ENCODE measurements around the gene EXOC3L1.

Gene EXOC3L1

DNA sequence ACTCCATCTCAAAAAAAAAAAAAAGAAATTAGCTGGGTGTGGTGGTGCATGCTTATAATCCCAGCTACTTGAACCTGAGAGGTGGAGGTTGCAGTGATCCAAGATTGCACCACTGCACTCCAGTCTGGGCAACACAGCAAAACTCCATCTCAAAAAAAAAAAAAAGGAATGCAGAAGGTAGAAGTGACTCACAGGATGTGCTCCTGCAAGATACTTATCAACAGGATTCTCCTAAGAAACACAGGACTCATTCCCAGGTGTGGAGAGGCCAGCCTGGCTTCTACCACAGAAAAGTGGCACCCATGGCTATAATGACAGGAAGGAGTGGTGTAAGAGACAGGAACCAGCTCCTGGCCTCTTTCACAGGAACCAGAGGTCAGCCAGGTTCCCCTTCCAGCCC lies 22.8 kb upstream of the EXOC3L1 start:
- intact Hi-C loops (cut with DNase I; ENCODE audit: low total_unique reads) = no loop called here
- Histone ChIP-seq H3K4me1 (no peaks in the 10 kb centered on the region), H3K36me3 (peaks cover 0 to 54% (median 0%) of the 10 kb centered on the region in 3 donors), H3K27me3 (no peaks in the 10 kb centered on the region), H3K4me3 (no peak overlapping the region), H3K9me3 (no peaks in the 10 kb centered on the region), H3K27ac (no peak overlapping the region)
- DNase-seq = no peak
- TF ChIP-seq, protein P1, sequence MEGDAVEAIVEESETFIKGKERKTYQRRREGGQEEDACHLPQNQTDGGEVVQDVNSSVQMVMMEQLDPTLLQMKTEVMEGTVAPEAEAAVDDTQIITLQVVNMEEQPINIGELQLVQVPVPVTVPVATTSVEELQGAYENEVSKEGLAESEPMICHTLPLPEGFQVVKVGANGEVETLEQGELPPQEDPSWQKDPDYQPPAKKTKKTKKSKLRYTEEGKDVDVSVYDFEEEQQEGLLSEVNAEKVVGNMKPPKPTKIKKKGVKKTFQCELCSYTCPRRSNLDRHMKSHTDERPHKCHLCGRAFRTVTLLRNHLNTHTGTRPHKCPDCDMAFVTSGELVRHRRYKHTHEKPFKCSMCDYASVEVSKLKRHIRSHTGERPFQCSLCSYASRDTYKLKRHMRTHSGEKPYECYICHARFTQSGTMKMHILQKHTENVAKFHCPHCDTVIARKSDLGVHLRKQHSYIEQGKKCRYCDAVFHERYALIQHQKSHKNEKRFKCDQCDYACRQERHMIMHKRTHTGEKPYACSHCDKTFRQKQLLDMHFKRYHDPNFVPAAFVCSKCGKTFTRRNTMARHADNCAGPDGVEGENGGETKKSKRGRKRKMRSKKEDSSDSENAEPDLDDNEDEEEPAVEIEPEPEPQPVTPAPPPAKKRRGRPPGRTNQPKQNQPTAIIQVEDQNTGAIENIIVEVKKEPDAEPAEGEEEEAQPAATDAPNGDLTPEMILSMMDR (IDR thresholded peaks at IDR 0.05) = no peak

DNA sequence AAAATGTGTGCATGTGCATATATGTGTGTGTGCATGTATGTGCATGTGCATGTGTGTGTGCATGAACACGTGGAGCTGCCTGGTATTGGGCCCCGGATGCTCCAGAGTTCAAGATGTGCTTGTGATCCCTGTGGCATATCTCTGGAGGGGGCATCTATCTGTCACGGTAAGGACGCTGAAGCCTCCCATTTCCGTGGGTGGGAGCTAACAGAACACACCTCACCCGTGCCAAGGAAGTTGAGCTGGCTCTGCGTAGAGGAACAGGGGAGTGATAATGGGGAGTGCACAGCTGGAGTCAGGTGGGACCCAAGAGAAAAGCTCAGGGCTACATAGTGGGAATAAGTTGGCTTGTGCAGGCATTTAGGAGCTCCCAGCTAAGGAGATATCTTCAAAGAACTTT lies 21.7 kb upstream of the EXOC3L1 start:
- DNase-seq = no peak
- Histone ChIP-seq H3K27me3 (no peaks in the 10 kb centered on the region), H3K36me3 (peaks cover 0 to 52% (median 0%) of the 10 kb centered on the region in 3 donors), H3K9me3 (no peaks in the 10 kb centered on the region), H3K4me3 (no peak overlapping the region), H3K27ac (no peak overlapping the region), H3K4me1 (no peaks in the 10 kb centered on the region)
- TF ChIP-seq, protein P1 (IDR thresholded peaks at IDR 0.05) = no peak
- intact Hi-C loops (cut with DNase I; ENCODE audit: low total_unique reads) = no loop called here

DNA sequence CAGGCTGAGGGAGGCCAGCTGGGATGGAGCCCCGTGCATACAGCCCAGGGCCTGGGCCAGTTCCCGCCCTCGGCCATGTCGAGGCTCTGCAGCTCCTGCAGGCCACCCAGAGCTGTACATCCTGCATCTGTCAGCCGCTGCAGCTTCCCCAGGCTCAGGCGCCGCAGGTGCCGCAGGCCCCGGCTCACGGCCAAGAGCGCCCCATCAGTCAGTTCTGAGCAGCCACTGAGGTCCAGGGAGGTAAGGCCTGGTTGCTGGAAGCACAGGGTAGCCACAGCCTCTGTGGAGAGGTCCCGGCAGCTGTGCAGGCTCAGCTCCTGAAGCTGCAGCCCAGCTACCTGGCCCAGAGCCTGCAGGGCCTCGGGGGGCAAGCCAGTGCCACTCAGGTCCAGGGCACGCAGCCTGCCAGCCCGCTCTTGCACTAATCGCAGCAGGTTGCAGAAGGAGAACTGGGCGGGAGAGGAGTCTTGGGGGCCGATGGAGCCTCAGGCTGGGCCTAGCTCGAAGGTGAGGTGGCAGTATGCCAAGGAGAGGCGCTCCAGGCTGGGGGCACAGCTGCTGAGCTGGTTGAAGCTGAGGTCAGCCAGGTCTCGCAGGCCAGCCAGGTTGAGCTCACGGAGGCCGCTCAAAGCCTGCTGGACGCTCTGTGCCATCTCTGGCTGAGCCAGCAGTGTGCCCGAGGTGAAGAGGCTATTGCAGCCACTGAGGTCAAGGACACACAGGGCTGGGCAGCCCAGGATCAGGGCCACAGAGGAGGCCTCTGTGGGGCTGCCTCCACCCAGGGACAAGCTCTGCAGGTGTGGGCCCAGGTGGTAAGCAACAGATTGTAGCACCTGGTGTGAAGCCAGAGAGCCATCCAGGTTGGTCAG lies 20.4 kb upstream of the EXOC3L1 start:
- TF ChIP-seq, protein P1 (IDR thresholded peaks at IDR 0.05) = no peak
- Histone ChIP-seq H3K36me3 (peaks cover 0 to 54% (median 0%) of the 10 kb centered on the region in 3 donors), H3K9me3 (no peaks in the 10 kb centered on the region), H3K4me3 (no peak overlapping the region), H3K27me3 (no peaks in the 10 kb centered on the region), H3K4me1 (no peaks in the 10 kb centered on the region), H3K27ac (no peak overlapping the region)
- no peak for DNase-seq
- intact Hi-C loops (cut with DNase I; ENCODE audit: low total_unique reads) = no loop called here

DNA sequence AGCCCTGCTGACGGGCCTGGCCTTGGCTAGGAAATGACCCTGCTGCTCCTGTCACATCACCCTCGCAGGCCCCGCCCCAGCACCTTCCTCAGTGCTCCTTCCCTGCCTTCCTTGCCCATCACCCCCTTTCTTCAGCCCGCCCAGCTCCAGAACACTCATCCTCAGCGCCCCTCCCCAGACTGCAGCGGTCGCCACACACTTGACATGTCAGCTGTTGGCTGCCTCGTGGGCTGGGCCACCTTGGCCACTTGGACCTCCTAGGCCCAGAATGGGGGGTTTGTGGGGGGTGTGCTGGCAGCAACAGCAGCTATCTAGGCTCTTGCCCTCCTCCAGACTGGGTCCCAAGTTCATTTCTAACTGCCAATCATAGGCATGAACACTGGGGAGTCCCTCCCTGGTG lies 19.6 kb upstream of the EXOC3L1 start:
- H3K27me3 ChIP-seq = no peaks in the 10 kb centered on the region
- no peak overlapping the region for H3K27ac ChIP-seq
- TF ChIP-seq, protein P1 (IDR thresholded peaks at IDR 0.05) = no peak
- H3K36me3 ChIP-seq = peaks cover 0 to 50% (median 0%) of the 10 kb centered on the region in 3 donors
- intact Hi-C loops (cut with DNase I; ENCODE audit: low total_unique reads) = no loop called here
- no peaks in the 10 kb centered on the region for H3K9me3 ChIP-seq
- no peaks in the 10 kb centered on the region for H3K4me1 ChIP-seq
- no peak for DNase-seq
- no peak overlapping the region for H3K4me3 ChIP-seq

DNA sequence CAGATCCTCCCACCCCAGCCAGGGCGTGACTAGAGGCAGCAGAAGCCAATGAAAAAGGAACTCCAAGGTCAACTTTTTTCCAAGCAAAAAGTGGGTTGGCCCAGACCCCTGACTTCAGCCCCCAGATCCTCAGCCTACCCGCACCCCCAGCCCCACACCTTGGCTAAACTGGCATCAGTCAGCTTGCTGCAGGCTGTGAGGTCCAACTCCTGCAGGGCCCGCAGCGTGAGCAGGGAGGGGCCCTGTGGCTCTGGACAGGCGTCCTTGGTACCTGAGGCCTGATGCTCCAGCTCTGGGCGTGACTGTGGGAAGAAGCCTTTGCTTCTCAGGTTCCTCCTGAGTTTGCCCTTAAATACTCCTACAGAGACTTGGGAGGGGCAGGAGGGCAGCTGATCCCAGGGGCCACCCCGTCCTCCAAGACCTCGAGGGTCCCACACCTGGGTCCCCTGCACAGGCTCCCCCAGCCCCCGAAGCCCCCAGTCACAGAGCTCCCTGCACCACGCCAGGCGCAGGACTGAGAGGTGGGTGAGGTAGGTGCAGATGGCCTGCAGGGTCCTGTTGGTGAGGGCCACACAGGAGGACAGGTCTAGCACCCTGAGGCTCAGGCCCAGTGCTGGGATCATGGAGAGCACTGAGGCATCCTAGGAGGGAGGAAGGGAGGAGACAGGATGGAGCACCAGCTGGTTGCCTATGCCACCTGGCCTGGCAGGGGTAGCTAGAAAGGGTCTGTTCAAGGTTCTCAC lies 18.4 kb upstream of the EXOC3L1 start:
- DNase-seq = no peak
- no peaks in the 10 kb centered on the region for H3K4me1 ChIP-seq
- intact Hi-C loops (cut with DNase I; ENCODE audit: low total_unique reads) = no loop called here
- H3K9me3 ChIP-seq = no peaks in the 10 kb centered on the region
- H3K4me3 ChIP-seq = no peak overlapping the region
- no peak overlapping the region for H3K27ac ChIP-seq
- peaks cover 2 to 60% (median 6%) of the 10 kb centered on the region in 3 donors for H3K36me3 ChIP-seq
- no peaks in the 10 kb centered on the region for H3K27me3 ChIP-seq
- TF ChIP-seq, protein P1 (IDR thresholded peaks at IDR 0.05) = no peak

Measured in tibial artery (tissue), 4 donors.